Pancreas (tissue), 10 donors: ENCODE measurements around the gene NPAS2. TPM values are rescaled to one million over a fixed set of nuclear protein-coding genes. Genes with fewer than 3 reads are reported as not detected.

Experiments used
- ATAC-seq, 4 donors: fragments of 200-7000 bp; cut with Tn5 transposase; one replicate each; pipeline versions ENCODE4 v1.8.0 to v1.9.1; 2020; ENCODE audit warnings: mild to moderate bottlenecking in 4 of 4, moderate library complexity in 4 of 4
- DNase-seq, 6 donors: peaks; one replicate each; pipeline ENCODE4 v3.0.0-alpha.2; 2020
- FAIRE-seq: peaks from 2 replicates; lab custom pipeline; 2012; peaks lifted over from hg19 to GRCh38; lab: Jason Lieb, UNC
- H3K27ac ChIP-seq, 4 donors: fragments of 200-600 bp; sonication (generic); 1 replicate in 3 of 4; 2 replicates in 1 of 4; pipeline versions ENCODE4 v1.5.0 to v1.8.0; 2020
- H3K27me3 ChIP-seq, 4 donors: fragments of 200-600 bp; one replicate each; pipeline ENCODE4 v1.8.0; 2021
- H3K36me3 ChIP-seq, 3 donors: fragments of 200-600 bp; sonication (generic) in 1 of 3; one replicate each; pipeline versions ENCODE4 v1.5.0 to v1.8.0; 2020 to 2021
- H3K4me1 ChIP-seq, 3 donors: fragments of 200-600 bp; one replicate each; pipeline ENCODE4 v1.8.0; 2021
- H3K4me3 ChIP-seq, 4 donors: fragments of 200-600 bp; sonication (generic) in 2 of 4; one replicate each; pipeline versions ENCODE4 v1.5.0 to v1.8.0; 2020 to 2021
- H3K9me3 ChIP-seq, 4 donors: fragments of 200-600 bp; one replicate each; pipeline ENCODE4 v1.8.0; 2021
- WGBS, 2 donors: extraction: QIAGEN DNeasy Blood & Tissue Kit; methylation state at CpG; one replicate each; pipeline ENCODE4 v1.1.7; 2013; 5-methylcytosine and 5-hydroxymethylcytosine counted together
- intact Hi-C, 3 donors: fragments of 100-400 bp; cut with DNase I; formaldehyde crosslinking; loops; one replicate each; pipeline versions ENCODE4 v1.11.1 to v1.14.2; 2022
- polyA plus RNA-seq, 2 donors: library from polyadenylated mRNA; stranded (reverse); fragments of 200-250 nt; gene quantifications; one replicate each; pipeline ENCODE4 v1.2.3, GENCODE V29; 2013
- total RNA-seq, 6 donors: library from RNA; stranded (reverse); fragmentation: NEBNext Ultra II Directional in 4 of 6; extraction: Animal tissue kit (Norgen Biotek cat#: 25700) in 4 of 6; gene quantifications; one replicate each; pipeline versions ENCODE4 v1.2.1 to v1.2.4, GENCODE V29; 2021 to 2023
- TF ChIP-seq, protein P1 (sequence below), 4 donors: fragments of 200-600 bp; sonication (generic) in 3 of 4; IDR thresholded peaks; one replicate each; pipeline versions ENCODE4 v1.5.0 to v1.8.0; 2021; ENCODE audit warnings: antibody characterized with exemption in 4 of 4
- donor health status: healthy with polysubstance abuse.
- donor health status: DM: no; HTN: no; CAD: no; lungs with moderate emphysema.
- donor health status: DM: no; HTN: no; CAD: no.
- donor health status: control.
- donor health status: control.
- donor health status: Bipolar disorder and iron deficiency.
- donor health status: DM: yes; HTN: yes; CAD: no.
- donor health status: DM: no; HTN: no; CAD: no.
- donor health status: DM: no; HTN: no; CAD: no.
- donor health status: DM: yes; HTN: yes; CAD: no.

The NPAS2 gene
- total and polyA plus RNA-seq, 8 donors: 20.6 to 46.3 (median 32.7) TPM

DNA sequence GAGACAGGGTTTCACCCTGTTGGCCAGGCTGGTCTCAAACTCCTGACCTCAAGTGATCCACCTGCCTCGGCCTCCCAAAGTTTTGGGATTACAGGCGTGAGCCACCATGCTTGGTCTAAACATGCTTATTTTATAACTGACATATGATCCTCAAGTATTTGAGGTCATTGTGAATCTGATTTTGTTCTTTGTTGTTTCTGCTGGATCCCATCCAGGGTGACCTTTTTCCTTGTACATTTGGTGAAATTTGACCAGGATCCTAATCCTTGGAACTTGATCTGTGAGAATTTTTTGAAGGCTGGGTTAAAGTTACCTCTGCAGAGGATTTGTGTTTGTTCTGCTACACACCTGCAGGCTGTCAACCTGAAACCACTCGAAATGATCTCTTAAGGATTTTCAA, 49.2 kb downstream of the NPAS2 start:
- no peaks in the 10 kb centered on the region for H3K36me3 ChIP-seq
- no peaks in the 10 kb centered on the region for H3K4me1 ChIP-seq
- no peak for DNase-seq
- no peak overlapping the region for H3K4me3 ChIP-seq
- TF ChIP-seq, protein P1, sequence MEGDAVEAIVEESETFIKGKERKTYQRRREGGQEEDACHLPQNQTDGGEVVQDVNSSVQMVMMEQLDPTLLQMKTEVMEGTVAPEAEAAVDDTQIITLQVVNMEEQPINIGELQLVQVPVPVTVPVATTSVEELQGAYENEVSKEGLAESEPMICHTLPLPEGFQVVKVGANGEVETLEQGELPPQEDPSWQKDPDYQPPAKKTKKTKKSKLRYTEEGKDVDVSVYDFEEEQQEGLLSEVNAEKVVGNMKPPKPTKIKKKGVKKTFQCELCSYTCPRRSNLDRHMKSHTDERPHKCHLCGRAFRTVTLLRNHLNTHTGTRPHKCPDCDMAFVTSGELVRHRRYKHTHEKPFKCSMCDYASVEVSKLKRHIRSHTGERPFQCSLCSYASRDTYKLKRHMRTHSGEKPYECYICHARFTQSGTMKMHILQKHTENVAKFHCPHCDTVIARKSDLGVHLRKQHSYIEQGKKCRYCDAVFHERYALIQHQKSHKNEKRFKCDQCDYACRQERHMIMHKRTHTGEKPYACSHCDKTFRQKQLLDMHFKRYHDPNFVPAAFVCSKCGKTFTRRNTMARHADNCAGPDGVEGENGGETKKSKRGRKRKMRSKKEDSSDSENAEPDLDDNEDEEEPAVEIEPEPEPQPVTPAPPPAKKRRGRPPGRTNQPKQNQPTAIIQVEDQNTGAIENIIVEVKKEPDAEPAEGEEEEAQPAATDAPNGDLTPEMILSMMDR (IDR thresholded peaks at IDR 0.05): no peak
- WGBS, 2 donors: 66 to 68% methylated on average over 3 of the region's 3 CpGs
- peak in 2 of 4 donors; percentile 13 to 37 for ATAC-seq
- H3K9me3 ChIP-seq: no peaks in the 10 kb centered on the region
- no peaks in the 10 kb centered on the region for H3K27me3 ChIP-seq
- H3K27ac ChIP-seq: no peak overlapping the region
- intact Hi-C loops: no loop called here
- FAIRE-seq: no peak

DNA sequence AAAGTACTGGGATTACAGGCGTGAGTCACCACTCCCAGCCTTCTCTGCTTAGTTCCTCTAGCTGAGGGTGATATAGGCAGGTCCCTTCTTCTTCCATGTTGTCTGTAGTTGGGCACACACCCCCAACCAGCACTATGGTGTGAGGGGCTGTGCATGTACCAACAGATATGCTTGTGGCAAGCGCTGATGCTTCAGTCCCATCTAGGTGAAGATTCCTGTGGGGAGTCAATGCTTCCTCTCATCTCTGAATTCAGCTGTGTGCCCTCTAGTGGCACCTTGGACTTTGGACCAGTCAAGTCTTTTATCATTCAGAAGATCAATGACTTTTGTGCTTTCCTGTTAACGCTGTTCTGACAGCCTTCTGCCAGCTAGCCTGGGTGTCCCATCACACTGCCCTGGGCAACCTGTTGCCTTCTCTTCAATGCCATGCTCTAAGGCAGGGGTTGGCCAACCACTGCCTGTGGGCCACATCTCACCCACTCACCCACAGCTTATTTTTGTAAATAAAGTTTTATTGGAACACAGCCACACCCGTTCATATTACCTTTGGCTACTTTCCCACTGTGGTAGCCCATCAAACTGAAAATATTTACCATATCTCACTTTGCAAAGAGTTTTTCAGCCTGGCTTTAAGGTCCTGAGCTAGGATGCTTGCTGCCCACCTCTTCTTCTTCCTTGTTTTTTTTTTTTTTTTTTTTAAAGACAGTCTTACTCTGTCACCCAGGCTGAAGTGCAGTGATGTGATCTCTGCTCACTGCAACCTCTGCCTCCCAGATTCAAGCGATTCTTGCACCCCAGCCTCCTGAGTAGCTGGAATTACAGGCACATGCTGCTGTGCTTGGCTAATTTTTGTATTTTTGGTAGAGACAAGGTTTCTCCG, 51.0 kb downstream of the NPAS2 start:
- DNase-seq (no peak), ATAC-seq (no peak), FAIRE-seq (no peak)
- Histone ChIP-seq H3K36me3 (no peaks in the 10 kb centered on the region), H3K9me3 (no peaks in the 10 kb centered on the region), H3K4me1 (peaks cover 4 to 5% (median 4%) of the 10 kb centered on the region in 3 donors), H3K27me3 (no peaks in the 10 kb centered on the region), H3K27ac (no peak overlapping the region), H3K4me3 (no peak overlapping the region)
- WGBS, 2 donors: 69 to 72% methylated on average over 6 of the region's 6 CpGs
- TF ChIP-seq, protein P1 (IDR thresholded peaks at IDR 0.05): no peak
- intact Hi-C loops: no loop called here

DNA sequence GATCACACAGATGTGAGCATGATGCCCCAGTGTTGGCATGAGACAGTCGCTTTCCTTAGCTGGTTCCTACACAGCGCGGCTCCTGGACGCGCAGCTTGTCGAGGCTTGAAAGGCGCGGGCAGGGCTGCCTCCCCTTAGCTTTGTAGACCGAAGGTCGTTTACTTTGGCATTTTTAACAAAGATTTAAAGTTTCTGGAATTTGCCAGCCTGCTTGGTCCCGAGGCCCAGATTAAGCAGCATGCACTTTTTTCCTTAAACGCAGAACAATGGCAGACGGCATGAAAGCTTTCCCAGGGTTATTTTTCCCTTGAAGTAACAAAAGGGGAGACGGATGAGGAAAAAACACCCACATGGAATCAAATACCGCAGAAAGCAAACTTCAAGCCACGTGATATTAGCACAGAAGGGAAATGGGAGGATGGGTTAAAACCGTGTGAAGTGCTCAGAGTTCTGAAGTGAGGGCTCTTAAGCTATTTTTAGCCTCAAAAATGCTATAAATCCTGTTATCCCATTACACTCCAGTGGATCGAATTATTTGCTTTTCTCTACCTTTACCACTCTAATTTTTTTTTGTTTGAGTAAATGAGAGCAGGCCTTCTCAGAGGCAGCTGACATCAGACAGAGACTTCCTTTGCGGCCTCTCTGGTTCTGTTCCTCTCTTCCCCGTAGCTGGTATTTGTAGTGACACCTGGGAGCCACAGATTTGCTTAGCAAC, 55.7 kb downstream of the NPAS2 start:
- H3K27ac ChIP-seq: peak overlapping the region in 3 of 4 donors; percentile 17 to 82 (median 73)
- DNase-seq: peak in 4 of 6 donors; percentile 39 to 72 (median 54)
- intact Hi-C loops: no loop called here

DNA sequence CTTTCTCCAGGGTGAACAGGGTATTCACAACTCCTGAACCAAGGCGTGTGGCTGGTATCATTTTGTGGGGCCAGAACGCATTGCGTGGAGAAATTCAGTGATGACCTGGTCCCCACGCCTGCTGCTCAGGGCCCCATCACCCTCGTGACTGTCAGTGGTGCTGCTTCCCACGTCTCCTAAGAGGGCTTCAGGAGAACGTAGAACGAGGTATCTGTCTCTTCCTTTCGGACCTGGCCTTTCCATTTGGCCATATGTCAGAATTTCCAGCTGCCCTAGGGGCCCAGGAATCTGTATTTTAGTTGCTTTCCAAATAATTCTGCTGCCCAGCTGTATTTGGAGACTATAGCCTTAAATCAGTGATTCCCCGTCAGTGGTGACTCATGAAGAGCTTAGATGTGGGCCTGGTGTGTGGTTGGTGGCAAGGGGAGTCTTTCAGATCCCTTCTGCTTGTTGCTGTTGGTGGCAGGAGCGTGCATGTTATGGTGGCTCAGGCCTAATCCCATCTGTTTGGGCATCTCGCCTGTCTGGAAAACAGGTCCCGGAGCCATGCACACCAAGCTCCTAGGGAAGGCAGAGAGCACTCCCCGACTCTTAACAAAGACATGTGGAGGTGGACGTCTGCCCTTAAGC, 56.4 kb downstream of the NPAS2 start:
- Histone ChIP-seq H3K36me3 (no peaks in the 10 kb centered on the region), H3K4me1 (peaks cover 17 to 32% (median 30%) of the 10 kb centered on the region in 3 donors), H3K9me3 (no peaks in the 10 kb centered on the region), H3K27me3 (no peaks in the 10 kb centered on the region), H3K4me3 (no peak overlapping the region), H3K27ac (peak overlapping the region in 3 of 4 donors; percentile 17 to 82 (median 73))
- intact Hi-C loops: no loop called here
- ATAC-seq (peak; percentile 2 to 49 (median 18)), DNase-seq (no peak), FAIRE-seq (no peak)
- 76% methylated on average over 15 of the region's 15 CpGs for WGBS, 2 donors
- TF ChIP-seq, protein P1 (IDR thresholded peaks at IDR 0.05): no peak

More for the DNA sequence above, 55.7 kb downstream of the NPAS2 start:
- no peak overlapping the region for H3K4me3 ChIP-seq
- ATAC-seq: peak; percentile 53 to 79 (median 74)
- H3K36me3 ChIP-seq: no peaks in the 10 kb centered on the region
- H3K4me1 ChIP-seq: peaks cover 11 to 28% (median 28%) of the 10 kb centered on the region in 3 donors
- 24% methylated on average over 20 of the region's 20 CpGs for WGBS, 2 donors
- TF ChIP-seq, protein P1 (IDR thresholded peaks at IDR 0.05): no peak
- H3K27me3 ChIP-seq: no peaks in the 10 kb centered on the region
- FAIRE-seq: no peak
- no peaks in the 10 kb centered on the region for H3K9me3 ChIP-seq
